Anterior cingulate cortex (tissue), 58 donors: ENCODE data around the gene CD248.

ENCODE experiments used
- DNase-seq, 58 donors: peaks; one replicate each; lab custom pipeline; 2025; lab: John Stamatoyannopoulos, UW

CD248 gene

GRCh38 chr11:66291706-66292542, 24.9 kb downstream of the CD248 start, which contains the start of gene TMEM151A:
TMEM151A (plus strand) TSS chr11:66291894; CDS start chr11:66292014, 120 bp downstream.
- DNase-seq = peak in 18 of 58 donors; percentile 25 to 67 (median 45)

DNA sequence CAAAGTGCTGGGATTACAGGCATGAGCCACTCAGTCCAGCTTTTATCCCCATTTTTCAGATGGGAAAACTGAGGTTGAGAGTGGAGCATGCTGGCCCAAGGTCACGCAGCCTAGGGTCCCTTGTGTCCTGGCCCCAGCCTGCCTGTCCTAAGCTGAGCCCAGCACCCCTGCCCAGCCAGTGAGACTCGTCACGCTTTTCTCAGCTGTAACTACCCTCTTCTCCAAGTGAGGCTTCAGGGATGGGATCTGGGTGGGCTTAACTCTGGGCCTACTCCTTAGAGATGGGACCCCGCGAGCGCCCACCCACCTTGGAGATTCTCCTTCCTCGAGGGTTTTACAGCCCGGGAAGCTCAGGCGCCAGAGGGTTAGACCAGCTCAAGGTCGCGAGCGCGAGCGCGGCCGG, 25.5 kb downstream of the CD248 start:
- peak in 2 of 58 donors; percentile 20 to 40 for DNase-seq

GRCh38 chr11:66290330-66290621, 26.6 kb downstream of the CD248 start:
- DNase-seq = no peak

DNA sequence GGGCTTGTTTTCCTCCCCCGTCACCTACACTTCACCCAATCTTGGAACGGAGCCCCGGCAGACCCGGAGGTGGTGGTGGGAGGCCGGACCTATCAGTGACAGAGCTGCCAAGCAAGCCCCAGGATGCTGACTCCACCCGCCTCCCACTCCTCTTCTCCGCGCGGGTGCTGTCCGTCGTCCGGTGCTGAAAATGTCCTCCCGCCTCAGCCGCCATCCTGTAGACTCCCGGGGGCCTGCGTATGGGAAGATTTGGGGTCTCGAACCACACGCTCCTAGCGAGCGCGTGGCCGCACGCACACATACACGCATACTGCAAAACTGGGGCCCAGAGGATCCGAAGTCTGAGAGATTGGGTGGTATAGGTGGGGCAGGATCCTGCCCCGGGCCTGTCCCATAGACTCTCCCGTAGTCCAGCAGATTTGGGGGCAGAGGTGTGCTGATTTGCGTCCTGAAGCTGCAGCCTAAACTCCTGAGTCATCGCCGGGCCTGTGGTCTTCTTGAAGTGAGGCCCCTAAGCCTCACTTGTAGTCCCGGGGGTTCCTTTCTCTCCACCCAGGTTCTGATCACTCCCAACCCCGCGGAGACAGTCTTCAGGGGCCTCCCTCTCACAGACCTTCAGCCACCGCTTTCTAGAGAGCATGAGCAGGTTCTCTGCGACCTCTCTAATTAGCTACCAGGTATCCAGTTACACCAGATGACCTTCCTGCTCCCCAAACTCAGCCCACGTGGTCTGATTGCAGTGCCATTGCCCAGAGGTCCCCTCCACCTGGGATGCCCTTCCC, 27.1 kb downstream of the CD248 start:
- peak in 23 of 58 donors; percentile 60 to 95 (median 78) for DNase-seq

GRCh38 chr11:66288671-66289547, 27.9 kb downstream of the CD248 start, which contains the start of gene YIF1A:
YIF1A (minus strand) TSS chr11:66289143; CDS start chr11:66288985, 158 bp downstream.
- peak; percentile 94 to 100 (median 99) for DNase-seq

DNA sequence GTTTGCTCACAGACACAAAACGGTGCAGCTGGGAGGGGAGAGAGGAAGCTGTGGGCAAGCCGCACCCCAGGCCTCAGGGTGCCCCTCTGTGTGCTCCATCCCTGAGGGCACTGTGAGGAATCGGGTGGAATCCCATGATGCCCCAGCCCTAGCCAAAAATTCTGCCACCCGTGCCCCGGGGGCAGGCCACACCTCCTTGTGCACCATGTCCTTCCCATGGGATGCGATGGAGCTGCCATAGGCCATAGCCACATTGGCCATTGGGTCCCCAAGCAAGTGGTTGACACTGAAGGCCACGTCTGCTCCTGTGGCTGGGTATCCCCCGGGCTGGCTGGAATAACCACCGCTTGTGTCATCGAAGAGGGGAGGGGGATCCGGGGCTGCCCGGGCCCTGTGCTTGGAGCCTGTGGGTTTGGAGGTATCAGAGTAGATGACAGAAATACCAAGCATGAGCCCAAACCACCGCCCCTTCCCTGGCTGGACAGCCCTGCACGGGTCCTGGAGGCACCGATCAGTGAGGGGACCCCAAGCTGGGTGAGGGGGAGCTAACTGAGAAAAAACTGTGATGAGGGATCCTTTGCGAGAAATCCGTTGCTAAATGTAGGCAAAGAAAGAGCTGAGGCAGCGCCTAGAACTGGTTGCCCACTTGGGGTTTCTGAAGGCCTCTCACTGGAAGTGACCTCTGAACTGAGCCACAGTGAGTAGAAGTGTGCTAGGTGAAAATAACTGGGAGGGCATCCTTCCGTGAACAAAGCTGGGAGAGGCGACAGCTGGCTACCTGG, 28.8 kb downstream of the CD248 start:
- DNase-seq = no peak

GRCh38 chr11:66287211-66287888, 29.5 kb downstream of the CD248 start:
- no peak for DNase-seq

- no peak for DNase-seq
Observed at GRCh38 chr11:66286699-66287098, 30.1 kb downstream of the CD248 start.

DNA sequence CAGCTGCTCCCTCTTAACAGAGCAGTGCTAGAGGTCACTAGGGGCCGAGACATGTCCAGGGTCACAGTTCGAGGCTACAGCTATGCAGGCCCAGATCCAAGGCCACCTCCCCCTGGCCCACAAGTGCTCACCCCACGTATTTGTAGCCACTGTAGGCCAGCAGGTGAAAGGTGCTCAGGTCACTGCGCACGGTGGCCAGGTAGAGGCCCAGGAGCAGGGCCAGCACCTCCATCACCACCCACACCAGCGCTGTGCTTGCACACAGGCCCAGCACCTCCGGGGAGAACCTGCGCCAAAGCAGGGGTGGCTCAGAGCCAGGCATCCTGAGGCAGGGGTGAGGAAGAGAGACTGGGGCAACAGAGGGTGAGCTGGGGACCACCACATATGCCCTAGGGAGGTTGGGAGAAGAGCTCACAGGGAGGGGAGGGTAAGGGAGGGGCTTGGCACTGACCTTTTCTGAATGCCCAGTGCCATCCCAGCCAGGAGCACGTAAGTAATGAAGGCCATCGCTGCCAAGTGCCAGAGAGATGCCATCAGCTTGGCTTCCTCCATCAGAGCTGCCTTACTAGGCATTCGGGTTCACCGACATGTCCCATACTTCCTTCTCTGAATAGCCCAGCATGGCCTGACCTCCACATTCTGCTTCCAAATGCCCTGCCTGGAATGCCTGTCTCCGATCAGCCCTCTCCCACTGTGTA, 31.4 kb downstream of the CD248 start:
- no peak for DNase-seq

DNA sequence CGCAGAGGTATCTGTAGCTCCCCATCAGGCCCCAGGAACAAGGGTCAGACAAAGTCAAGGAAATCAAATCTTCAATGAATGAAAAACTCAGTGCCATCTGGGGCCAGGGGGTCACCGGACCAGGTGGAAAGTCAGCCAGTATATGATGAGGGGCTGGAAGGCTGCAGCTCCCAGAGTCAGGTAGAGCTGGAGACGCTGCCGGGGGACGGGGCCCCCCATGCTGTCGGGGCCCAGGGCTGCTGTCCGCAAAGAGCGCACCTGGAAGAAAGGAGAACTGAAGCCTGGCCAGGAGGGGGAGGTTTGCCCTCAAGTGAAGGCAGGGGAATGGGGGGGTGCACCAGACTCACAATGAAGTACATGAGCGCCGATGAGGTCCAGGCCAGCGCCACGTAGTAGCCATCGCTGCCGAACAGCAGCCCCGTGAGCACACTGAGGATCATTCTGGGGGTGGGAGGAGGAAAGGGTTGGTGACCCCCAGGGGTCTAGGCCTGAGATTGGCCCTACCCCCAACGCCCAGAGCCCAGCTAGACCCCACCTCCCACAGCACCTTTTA, 32.2 kb downstream of the CD248 start:
- DNase-seq = no peak

GRCh38 chr11:66283461-66284105, 33.3 kb downstream of the CD248 start:
- DNase-seq = no peak

DNA sequence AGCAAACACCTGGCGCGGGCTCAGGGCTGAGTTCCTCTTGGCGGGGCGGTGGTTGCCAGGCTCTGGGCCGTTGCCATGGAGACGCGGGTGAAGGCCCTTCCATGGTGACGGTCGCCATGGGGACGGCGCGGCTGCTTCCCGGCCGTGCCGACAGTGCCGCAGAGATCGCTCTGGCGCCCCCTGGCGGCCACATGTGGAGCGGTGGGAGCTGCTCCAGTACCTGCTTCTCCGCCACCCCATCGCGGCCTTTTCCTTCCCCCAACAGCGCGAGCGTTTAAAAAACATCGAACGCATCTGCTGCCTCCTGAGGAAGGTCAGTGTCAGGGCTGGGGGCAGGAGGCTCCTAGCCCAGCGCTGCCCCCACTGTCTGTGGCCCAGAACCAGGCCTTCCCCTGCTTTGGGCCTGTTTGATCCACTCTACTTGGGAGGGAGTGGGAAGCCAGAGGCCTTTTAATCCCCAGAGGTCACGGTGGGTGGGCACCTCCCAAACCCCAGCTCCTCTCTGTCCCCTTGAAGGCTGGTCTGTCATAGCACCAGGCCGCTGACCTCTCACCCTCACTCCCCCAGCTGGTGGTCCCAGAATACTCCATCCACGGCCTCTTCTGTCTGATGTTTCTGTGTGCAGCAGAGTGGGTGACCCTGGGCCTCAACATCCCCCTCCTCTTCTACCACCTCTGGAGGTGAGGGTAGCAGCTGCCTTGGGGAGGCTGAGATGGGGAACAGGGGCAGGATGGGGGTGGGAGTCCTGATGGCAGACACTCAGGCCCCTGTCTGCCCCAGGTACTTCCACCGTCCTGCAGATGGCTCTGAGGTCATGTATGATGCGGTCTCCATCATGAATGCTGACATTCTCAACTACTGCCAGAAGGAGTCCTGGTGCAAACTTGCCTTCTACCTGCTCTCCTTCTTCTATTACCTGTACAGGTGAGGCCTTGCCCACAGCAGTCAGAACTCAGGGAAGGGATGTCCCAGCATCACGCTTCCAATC, 34.1 kb downstream of the CD248 start:
- DNase-seq = peak; percentile 73 to 100 (median 97)

DNA sequence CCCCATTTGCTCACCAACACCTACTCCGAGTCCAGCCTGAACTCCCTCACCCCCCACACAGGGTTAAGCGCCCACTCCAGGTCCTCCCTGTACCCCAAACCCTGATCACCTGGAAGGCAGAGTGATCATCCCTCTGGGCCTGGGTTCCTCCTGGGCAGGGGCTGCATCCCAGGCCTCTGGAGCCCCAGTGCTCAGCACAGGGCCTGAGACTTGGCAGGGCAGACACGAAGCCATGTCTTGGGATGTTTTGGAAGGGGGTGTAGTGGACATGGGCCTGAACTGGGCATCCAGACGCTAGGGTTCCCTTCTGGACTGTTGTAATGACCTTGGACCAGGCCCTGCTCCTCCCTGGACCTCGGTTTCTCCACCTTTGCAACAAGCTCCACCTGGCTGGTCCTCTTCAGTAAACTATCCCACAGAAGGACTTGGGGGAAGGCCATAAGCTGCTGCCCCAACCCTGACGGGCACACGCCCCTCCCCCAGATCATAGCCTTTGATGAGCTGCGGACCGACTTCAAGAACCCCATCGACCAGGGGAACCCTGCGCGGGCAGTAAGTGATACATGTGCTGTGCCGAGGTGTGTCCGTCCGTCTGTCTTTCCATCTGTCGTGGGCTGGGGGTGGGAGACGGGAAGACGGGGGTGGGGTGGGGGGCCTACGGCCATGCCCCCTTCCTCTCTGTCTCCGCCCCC, 34.9 kb downstream of the CD248 start:
- no peak for DNase-seq

- DNase-seq = no peak
Observed at GRCh38 chr11:66281001-66281400, 35.8 kb downstream of the CD248 start.

- peak in 1 of 58 donors; percentile 38 for DNase-seq
Observed at GRCh38 chr11:66280428-66280827, 36.4 kb downstream of the CD248 start.
